Measurements from ENCODE around the gene TMEM242. TPM values are rescaled to one million over a fixed set of nuclear protein-coding genes. Genes with fewer than 3 reads are reported as not detected.

The TMEM242 gene
- total RNA-seq, 1 experiment from 2014 or later = 3.3 TPM

DNA sequence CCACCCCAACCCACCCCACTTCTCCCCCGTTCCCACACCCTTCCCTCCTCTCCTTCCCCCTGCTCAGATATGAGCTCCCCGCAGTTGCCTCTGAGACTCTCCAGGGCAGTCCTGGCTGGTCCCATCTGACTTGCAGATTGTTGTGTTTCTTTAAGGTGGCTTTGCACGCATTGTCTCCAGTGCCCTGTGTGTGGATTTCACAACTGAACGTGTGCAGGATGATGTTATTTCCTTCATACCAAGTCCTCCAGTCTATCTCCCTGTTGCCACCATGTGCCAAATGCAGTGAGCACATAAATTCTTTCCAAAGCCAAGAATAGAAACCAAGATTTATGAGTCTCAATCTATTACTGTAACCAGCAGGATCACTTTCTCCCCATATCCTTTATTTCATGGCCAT is 79.1 kb downstream of the TMEM242 start:
- in situ Hi-C loops (cut with HindIII; ENCODE audit: low pct_unique_long_range_greater_than_20kb, low sequenced_read_pairs) = no loop called here
- no peak for DNase-seq (ENCODE audit: low read depth)

DNA sequence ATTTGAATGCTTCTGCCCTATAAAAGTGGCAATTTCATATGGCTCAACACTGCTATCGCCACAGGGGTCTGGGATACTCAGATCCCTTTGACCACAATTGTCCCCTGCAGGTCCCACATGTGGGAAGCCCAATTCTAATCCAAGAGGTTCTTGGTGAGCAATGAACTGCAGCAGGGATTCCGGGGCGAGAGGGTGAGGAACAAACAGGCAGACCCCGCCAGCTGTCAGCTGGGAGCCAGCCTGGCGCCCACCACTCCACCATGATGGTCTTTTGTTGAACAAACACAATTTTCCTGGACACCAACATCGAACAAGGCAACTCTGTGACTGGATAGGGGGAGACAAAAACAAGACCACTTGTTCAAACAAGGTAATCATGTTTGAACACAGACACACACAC is 80.5 kb downstream of the TMEM242 start:
- in situ Hi-C loops (cut with HindIII; ENCODE audit: low pct_unique_long_range_greater_than_20kb, low sequenced_read_pairs) = no loop called here
- DNase-seq (ENCODE audit: low read depth) = no peak

GRCh38 chr6:157240960-157241311 is 82.4 kb downstream of the TMEM242 start:
- no peak for DNase-seq (ENCODE audit: low read depth)
- in situ Hi-C loops (cut with HindIII; ENCODE audit: low pct_unique_long_range_greater_than_20kb, low sequenced_read_pairs) = no loop called here

DNA sequence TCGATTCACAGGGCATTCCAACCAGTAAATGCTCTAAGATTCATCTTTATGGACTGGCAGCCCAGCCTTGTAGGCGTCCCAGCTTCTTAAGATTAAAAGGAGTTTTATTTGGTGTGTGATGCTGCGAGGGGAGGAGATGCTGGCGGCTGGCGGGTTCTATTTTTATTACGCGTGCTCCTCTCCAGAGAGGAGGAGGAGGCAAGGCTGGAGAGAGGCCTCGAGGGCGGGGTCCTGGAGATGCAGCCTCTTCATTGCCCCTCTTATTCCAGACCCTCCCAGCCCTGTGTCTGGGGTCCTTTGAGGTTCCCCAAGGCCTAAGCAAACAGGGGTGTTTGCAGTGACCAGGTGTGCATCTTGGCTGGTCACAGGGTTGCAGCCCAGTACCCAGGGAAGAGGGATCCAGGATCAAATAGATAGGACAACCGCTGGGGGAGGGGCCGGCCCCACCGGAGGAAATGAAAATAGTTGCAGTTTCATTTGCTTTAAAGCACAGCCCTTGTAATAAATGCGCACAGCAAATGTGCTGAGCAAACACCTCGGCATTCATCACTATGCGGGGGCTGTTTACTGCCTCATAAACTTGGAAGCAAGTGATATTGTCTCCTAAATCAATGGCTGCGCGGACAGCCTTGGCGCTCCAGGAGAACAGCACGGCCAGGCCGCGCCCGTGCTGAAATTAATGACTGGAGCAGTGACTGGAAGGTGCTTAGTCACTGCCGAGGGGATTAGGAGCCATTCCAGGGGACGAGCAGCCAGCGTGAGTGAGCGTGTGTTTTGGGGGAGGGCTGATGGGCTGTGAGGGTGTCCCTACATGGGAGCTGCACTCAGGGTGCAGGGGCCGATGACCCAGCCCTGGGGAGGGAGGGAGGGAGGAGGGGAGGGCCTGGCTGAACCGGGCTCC is 83.0 kb downstream of the TMEM242 start:
- in situ Hi-C loops (cut with HindIII; ENCODE audit: low pct_unique_long_range_greater_than_20kb, low sequenced_read_pairs) = no loop called here
- peak; percentile 7 for DNase-seq (ENCODE audit: low read depth)

- in situ Hi-C loops (cut with HindIII; ENCODE audit: low pct_unique_long_range_greater_than_20kb, low sequenced_read_pairs) = no loop called here
- no peak for DNase-seq (ENCODE audit: low read depth)
These were observed 83.7 kb downstream of the TMEM242 start for GRCh38 chr6:157239671-157240058.

Other genes with a start within 250 kb of the TMEM242 start
- 5.5 and 9.8 TPM in 2 replicates for gene ZDHHC14, start 57.7 kb upstream of the TMEM242 start, total RNA-seq (2014; rRNA removed; shearing (Covaris generic); ENCODE audit: low replicate concordance)

All from Caki2 (cell line).